GM21447 (cell line): ENCODE measurements around the gene GAB2.
"Not testable (repeated sequence)": the region's sequence is repeated elsewhere in the genome, so short reads cannot be mapped to it uniquely, and the experiment has no call there.

Source experiments
- ATAC-seq: cut with Tn5 transposase; IDR thresholded peaks from one replicate; pipeline ENCODE4 v1.9.1; 2021; ENCODE audit not compliant: unreplicated experiment

Gene GAB2

GRCh38 chr11:78289552-78290292 is 127.9 kb downstream of the GAB2 start:
- ATAC-seq: no peak

GRCh38 chr11:78284260-78284659 is 133.4 kb downstream of the GAB2 start:
- no peak for ATAC-seq

GRCh38 chr11:78282821-78283220 is 134.8 kb downstream of the GAB2 start:
- no peak for ATAC-seq

- ATAC-seq: no peak
These were observed 136.1 kb downstream of the GAB2 start for GRCh38 chr11:78281511-78281910.

GRCh38 chr11:78277314-78277994 is 140.2 kb downstream of the GAB2 start:
- ATAC-seq: no peak

GRCh38 chr11:78276311-78276710 is 141.3 kb downstream of the GAB2 start:
- ATAC-seq: no peak

GRCh38 chr11:78274739-78275138 is 142.9 kb downstream of the GAB2 start:
- ATAC-seq: no peak

- not testable (repeated sequence) for ATAC-seq
These were observed 144.9 kb downstream of the GAB2 start for GRCh38 chr11:78272625-78273269.

- not testable (repeated sequence) for ATAC-seq
These were observed 145.8 kb downstream of the GAB2 start for GRCh38 chr11:78271801-78272200.

- ATAC-seq: no peak
These were observed 146.6 kb downstream of the GAB2 start for GRCh38 chr11:78270971-78271370.

GRCh38 chr11:78269806-78270205 is 147.8 kb downstream of the GAB2 start:
- ATAC-seq: no peak

GRCh38 chr11:78268591-78269410 is 148.8 kb downstream of the GAB2 start:
- no peak for ATAC-seq

- ATAC-seq: no peak
These were observed 151.2 kb downstream of the GAB2 start for GRCh38 chr11:78266451-78266850.

GRCh38 chr11:78265326-78265725 is 152.3 kb downstream of the GAB2 start:
- ATAC-seq: no peak

- no peak for ATAC-seq
These were observed 154.9 kb downstream of the GAB2 start for GRCh38 chr11:78262691-78263090.

GRCh38 chr11:78262238-78262637 is 155.4 kb downstream of the GAB2 start:
- ATAC-seq: no peak

- ATAC-seq: no peak
These were observed 155.8 kb downstream of the GAB2 start for GRCh38 chr11:78261828-78262227.

- ATAC-seq: no peak
These were observed 156.3 kb downstream of the GAB2 start for GRCh38 chr11:78261367-78261766.

GRCh38 chr11:78259777-78260487 is 157.7 kb downstream of the GAB2 start:
- no peak for ATAC-seq

- no peak for ATAC-seq
These were observed 160.0 kb downstream of the GAB2 start for GRCh38 chr11:78257654-78258053.

GRCh38 chr11:78256962-78257361 is 160.7 kb downstream of the GAB2 start:
- ATAC-seq: no peak
